RWPE2 (cell line): ENCODE results near the gene SPTBN5.

Experiments
- ATAC-seq: fragments of 200-7000 bp; cut with Tn5 transposase; 3 replicates; pipeline ENCODE4 v1.9.1; 2021; ENCODE audit warnings: low read depth
- DNase-seq: peaks from one replicate; pipeline ENCODE4 v3.0.0-alpha.2; 2020; ENCODE audit warnings: low spot score
- H3K27ac ChIP-seq: fragments of 450-650 bp; 2 replicates; pipeline ENCODE4 v1.5.1; 2017; ENCODE audit warnings: mild to moderate bottlenecking; ENCODE audit not compliant: poor library complexity, severe bottlenecking
- H3K27me3 ChIP-seq: fragments of 250-450 bp; sonication (Bioruptor Pico); 2 replicates; pipeline ENCODE4 v1.5.1; 2021; ENCODE audit warnings: mild to moderate bottlenecking, moderate library complexity; ENCODE audit not compliant: insufficient read depth, poor library complexity, severe bottlenecking
- H3K36me3 ChIP-seq: fragments of 250-450 bp; sonication (Bioruptor Pico); 2 replicates; pipeline ENCODE4 v1.5.1; 2020; ENCODE audit warnings: low read depth, mild to moderate bottlenecking, moderate library complexity
- H3K4me1 ChIP-seq: fragments of 250-450 bp; sonication (Bioruptor Pico); 2 replicates; pipeline ENCODE4 v1.5.1; 2021; ENCODE audit warnings: mild to moderate bottlenecking, moderate library complexity; ENCODE audit not compliant: insufficient read depth, poor library complexity, severe bottlenecking
- H3K4me3 ChIP-seq: fragments of 250-450 bp; sonication (Bioruptor Pico); 2 replicates; pipeline ENCODE4 v1.5.1; 2021; ENCODE audit warnings: mild to moderate bottlenecking, moderate library complexity; ENCODE audit not compliant: severe bottlenecking
- H3K9me3 ChIP-seq: fragments of 250-450 bp; sonication (Bioruptor Pico); 2 replicates; pipeline ENCODE4 v1.5.1; 2021; ENCODE audit warnings: mild to moderate bottlenecking, moderate library complexity; ENCODE audit not compliant: severe bottlenecking
- CTCF ChIP-seq: fragments of 450-650 bp; IDR thresholded peaks from one replicate; pipeline ENCODE4 v1.5.1; 2017; ENCODE audit warnings: mild to moderate bottlenecking, moderate library complexity; ENCODE audit not compliant: poor library complexity, severe bottlenecking

SPTBN5 gene

GRCh38 chr15:41872166-41872747, 21.6 kb downstream of the SPTBN5 start:
- no peak overlapping the region for H3K27ac ChIP-seq
- no peak for ATAC-seq
- TF ChIP-seq CTCF = no peak

GRCh38 chr15:41871175-41871905, 22.5 kb downstream of the SPTBN5 start:
- DNase-seq = no peak
- no peak for ATAC-seq
- Histone ChIP-seq H3K36me3 (no peaks in the 10 kb centered on the region), H3K4me1 (peaks cover 5% of the 10 kb centered on the region), H3K27ac (peak overlapping the region; percentile 49), H3K4me3 (no peak overlapping the region), H3K27me3 (no peaks in the 10 kb centered on the region), H3K9me3 (no peaks in the 10 kb centered on the region)
- no peak for TF ChIP-seq CTCF

More at GRCh38 chr15:41872166-41872747, 21.6 kb downstream of the SPTBN5 start:
- Histone ChIP-seq H3K36me3 (no peaks in the 10 kb centered on the region), H3K27me3 (no peaks in the 10 kb centered on the region), H3K4me3 (no peak overlapping the region), H3K4me1 (peaks cover 5% of the 10 kb centered on the region), H3K9me3 (no peaks in the 10 kb centered on the region)
- no peak for DNase-seq

- ATAC-seq (peak; percentile 93), DNase-seq (peak; percentile 90)
- no peak overlapping the region for H3K4me3 ChIP-seq
- no peak for TF ChIP-seq CTCF
- peak overlapping the region; percentile 49 for H3K27ac ChIP-seq
- peaks cover 5% of the 10 kb centered on the region for H3K4me1 ChIP-seq
- H3K9me3 ChIP-seq = no peaks in the 10 kb centered on the region
- H3K36me3 ChIP-seq = no peaks in the 10 kb centered on the region
- H3K27me3 ChIP-seq = no peaks in the 10 kb centered on the region
Observed at GRCh38 chr15:41870689-41871081, 23.2 kb downstream of the SPTBN5 start.

- peaks cover 5% of the 10 kb centered on the region for H3K4me1 ChIP-seq
- H3K27me3 ChIP-seq = no peaks in the 10 kb centered on the region
- H3K27ac ChIP-seq = peak overlapping the region; percentile 49
- DNase-seq (no peak), ATAC-seq (no peak)
- no peak for TF ChIP-seq CTCF
- no peak overlapping the region for H3K4me3 ChIP-seq
- no peaks in the 10 kb centered on the region for H3K36me3 ChIP-seq
- H3K9me3 ChIP-seq = no peaks in the 10 kb centered on the region
Observed at GRCh38 chr15:41869770-41870688, 23.8 kb downstream of the SPTBN5 start.
